Measurements from ENCODE around the gene C1QB. TPM values are rescaled to one million over a fixed set of nuclear protein-coding genes. Genes with fewer than 3 reads are reported as not detected.

Gene C1QB
- total RNA-seq, 1 donor from 2014 or later, result 96.2 TPM

GRCh38 chr1:22633697-22634463 is 19.2 kb upstream of the C1QB start:
- peaks cover 49% of the 10 kb centered on the region for H3K27me3 ChIP-seq (ENCODE audit: low read depth)
- intact Hi-C loops (cut with micrococcal nuclease), result no loop called here

DNA sequence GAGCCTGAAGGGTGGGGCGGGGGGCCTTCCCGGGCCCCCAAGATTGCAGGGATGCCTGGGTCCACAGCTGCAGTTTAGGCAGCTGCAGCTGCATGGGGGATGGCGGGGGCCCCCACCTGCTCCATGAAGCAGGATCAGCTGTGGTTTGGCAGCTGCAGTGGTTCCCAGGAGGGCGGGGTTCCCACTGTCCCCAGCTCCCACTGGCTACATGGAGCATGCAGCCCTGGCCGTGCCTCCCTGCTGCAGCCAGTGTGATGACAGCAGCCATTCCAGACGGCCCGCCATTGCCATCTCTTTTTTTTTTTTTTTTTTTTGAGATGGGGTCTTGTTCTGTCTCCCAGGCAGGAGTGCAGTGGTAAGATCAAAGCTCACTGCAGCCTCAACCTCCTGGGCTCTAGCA is 17.6 kb upstream of the C1QB start:
- no peak overlapping the region for H3K4me3 ChIP-seq
- H3K4me1 ChIP-seq, result peaks cover 8% of the 10 kb centered on the region
- no peaks in the 10 kb centered on the region for H3K9me3 ChIP-seq (replicated peaks)
- peak; percentile 34 for DNase-seq
- intact Hi-C loops (cut with micrococcal nuclease), result no loop called here
- no peak for TF ChIP-seq CTCF (IDR thresholded peaks at IDR 0.05; ENCODE audit: borderline replicate concordance)
- peaks cover 63% of the 10 kb centered on the region for H3K27me3 ChIP-seq (ENCODE audit: low read depth)
- no peaks in the 10 kb centered on the region for H3K36me3 ChIP-seq
- peak overlapping the region; percentile 19 for H3K27ac ChIP-seq (replicated peaks)

More at GRCh38 chr1:22633697-22634463, 19.2 kb upstream of the C1QB start:
- Histone ChIP-seq H3K36me3 (no peaks in the 10 kb centered on the region), H3K4me1 (peaks cover 8% of the 10 kb centered on the region), H3K27ac (replicated peaks) (no peak overlapping the region), H3K4me3 (no peak overlapping the region), H3K9me3 (replicated peaks) (no peaks in the 10 kb centered on the region)
- TF ChIP-seq CTCF (IDR thresholded peaks at IDR 0.05; ENCODE audit: borderline replicate concordance), result no peak
- no peak for DNase-seq

DNA sequence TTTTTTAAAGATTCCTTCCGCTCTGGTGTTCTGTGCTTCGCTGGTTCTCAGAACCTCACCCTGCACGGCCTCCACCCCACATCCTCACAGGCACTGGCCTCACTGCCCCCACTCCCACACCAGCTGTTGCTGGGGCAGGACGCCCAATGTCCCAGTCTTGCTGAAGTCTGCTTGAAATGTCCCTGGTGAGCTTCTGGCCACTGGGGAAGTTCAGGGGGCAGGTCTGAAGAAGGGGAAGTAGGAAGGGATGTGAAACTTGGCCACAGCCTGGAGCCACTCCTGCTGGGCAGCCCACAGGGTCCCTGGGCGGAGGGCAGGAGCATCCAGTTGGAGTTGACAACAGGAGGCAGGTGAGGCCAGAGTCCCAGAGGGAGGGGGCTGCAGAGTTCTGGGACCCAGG is 16.7 kb upstream of the C1QB start, which contains the start of gene C1QA:
TSS of gene C1QA (plus strand) at position 276 of the 400 bp plus-strand sequence. CDS start 989 bp downstream, outside the sequence.
- H3K36me3 ChIP-seq, result no peaks in the 10 kb centered on the region
- peaks cover 8% of the 10 kb centered on the region for H3K4me1 ChIP-seq
- H3K27me3 ChIP-seq (ENCODE audit: low read depth), result peaks cover 72% of the 10 kb centered on the region
- peak within 1 kb of the TSS; percentile 44 for H3K4me3 ChIP-seq
- intact Hi-C loops (cut with micrococcal nuclease), result no loop called here
- no peaks in the 10 kb centered on the region for H3K9me3 ChIP-seq (replicated peaks)
- TF ChIP-seq CTCF (IDR thresholded peaks at IDR 0.05; ENCODE audit: borderline replicate concordance), result no peak
- peak; percentile 62 for DNase-seq
- peak within 1 kb of the TSS; percentile 44 for H3K27ac ChIP-seq (replicated peaks)

DNA sequence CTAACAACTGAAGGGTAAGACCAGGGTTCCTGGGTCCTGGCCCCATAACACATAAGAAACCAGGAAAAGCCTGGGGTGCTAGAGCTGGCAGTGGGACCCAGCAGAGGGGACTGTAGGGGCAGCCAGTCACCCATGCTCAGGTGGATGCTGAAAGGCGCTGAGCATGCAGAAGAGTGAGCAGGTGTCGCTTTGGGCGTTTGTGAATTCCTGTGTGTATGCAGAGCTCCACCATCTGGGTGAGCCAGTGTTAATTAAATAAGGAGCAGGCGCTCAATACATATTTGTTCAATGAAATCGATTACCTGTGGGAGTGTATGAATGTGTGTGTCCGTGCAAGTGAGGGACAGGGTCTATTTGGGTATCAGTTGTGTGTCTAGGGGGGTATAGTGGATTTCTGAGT is 16.1 kb upstream of the C1QB start:
- peak overlapping the region; percentile 44 for H3K4me3 ChIP-seq

DNA sequence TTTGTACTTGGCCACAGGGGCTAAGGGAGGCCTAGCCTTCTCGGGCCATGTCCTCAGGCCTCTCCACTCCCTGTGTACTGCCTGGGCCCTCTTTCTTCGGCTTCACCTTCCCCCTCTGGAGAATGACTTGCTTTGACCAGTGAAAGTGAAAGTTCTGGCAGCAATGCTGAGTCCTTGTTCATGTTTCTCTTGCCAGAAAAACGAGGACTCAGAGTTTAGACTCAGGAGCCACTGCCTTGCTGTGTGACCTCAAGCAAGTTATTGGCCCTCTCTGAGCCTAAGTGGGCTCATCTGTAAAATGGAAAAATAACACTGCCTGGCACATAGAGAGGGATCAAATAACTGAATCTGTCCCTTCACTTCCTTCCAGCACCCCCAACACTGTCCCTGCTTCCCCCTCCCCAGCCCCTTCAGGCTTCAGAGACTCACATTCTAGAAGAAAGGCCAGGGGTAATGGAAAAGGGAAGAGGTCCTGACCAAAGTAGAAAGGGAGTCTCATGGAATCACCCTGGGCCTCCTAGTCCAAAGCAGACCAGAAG is 15.1 kb upstream of the C1QB start:
- Histone ChIP-seq H3K27me3 (ENCODE audit: low read depth) (peaks cover 89% of the 10 kb centered on the region), H3K4me1 (peaks cover 12% of the 10 kb centered on the region), H3K36me3 (no peaks in the 10 kb centered on the region), H3K4me3 (peak overlapping the region; percentile 44), H3K27ac (replicated peaks) (peak overlapping the region; percentile 44), H3K9me3 (replicated peaks) (no peaks in the 10 kb centered on the region)
- DNase-seq, result no peak
- TF ChIP-seq CTCF (IDR thresholded peaks at IDR 0.05; ENCODE audit: borderline replicate concordance), result no peak
- intact Hi-C loops (cut with micrococcal nuclease), result no loop called here

More for the DNA sequence above, 16.1 kb upstream of the C1QB start:
- Histone ChIP-seq H3K27ac (replicated peaks) (peak overlapping the region; percentile 44), H3K9me3 (replicated peaks) (no peaks in the 10 kb centered on the region), H3K4me1 (peaks cover 11% of the 10 kb centered on the region), H3K36me3 (no peaks in the 10 kb centered on the region), H3K27me3 (ENCODE audit: low read depth) (peaks cover 78% of the 10 kb centered on the region)
- intact Hi-C loops (cut with micrococcal nuclease), result no loop called here
- TF ChIP-seq CTCF (IDR thresholded peaks at IDR 0.05; ENCODE audit: borderline replicate concordance), result no peak
- no peak for DNase-seq
